Neutrophil (primary cell): ENCODE measurements around the gene ZSWIM6.

ENCODE experiments used
- H3K27ac ChIP-seq: fragments of 200-600 bp; sonication (generic); 2 replicates; pipeline ENCODE4 v1.5.1; 2016; ENCODE audit warnings: mild to moderate bottlenecking, moderate library complexity
- H3K27me3 ChIP-seq: fragments of 200-600 bp; sonication (generic); 2 replicates; pipeline ENCODE4 v1.6.0; 2016; ENCODE audit warnings: mild to moderate bottlenecking
- H3K36me3 ChIP-seq: fragments of 200-600 bp; sonication (generic); 2 replicates; pipeline ENCODE4 v1.5.1; 2017
- H3K4me1 ChIP-seq, 2 experiments: fragments of 200-600 bp in 1 of 2; sonication (generic) in 1 of 2; 1 replicate in 1 of 2; 2 replicates in 1 of 2; pipeline versions ENCODE4 v1.5.1 to v1.6.1; 2013 to 2016; ENCODE audit warnings: low read depth in 1 of 2, low read length in 1 of 2, mild to moderate bottlenecking in 1 of 2, moderate library complexity in 1 of 2; ENCODE audit not compliant: control insufficient read depth in 1 of 2, insufficient read depth in 1 of 2
- H3K4me3 ChIP-seq, 2 experiments: fragments of 200-600 bp in 1 of 2; sonication (generic) in 1 of 2; 1 replicate in 1 of 2; 2 replicates in 1 of 2; pipeline ENCODE4 v1.5.1; 2013 to 2016; ENCODE audit warnings: low read depth in 1 of 2, low read length in 1 of 2, mild to moderate bottlenecking in 1 of 2, moderate library complexity in 1 of 2
- H3K9me3 ChIP-seq: fragments of 200-600 bp; sonication (generic); 2 replicates; pipeline ENCODE4 v1.5.1; 2016
- TF ChIP-seq, protein P1 (sequence below): fragments of 200-600 bp; sonication (generic); IDR thresholded peaks from 2 replicates; pipeline ENCODE4 v1.5.1; 2016; ENCODE audit warnings: antibody characterized with exemption

Gene ZSWIM6

DNA sequence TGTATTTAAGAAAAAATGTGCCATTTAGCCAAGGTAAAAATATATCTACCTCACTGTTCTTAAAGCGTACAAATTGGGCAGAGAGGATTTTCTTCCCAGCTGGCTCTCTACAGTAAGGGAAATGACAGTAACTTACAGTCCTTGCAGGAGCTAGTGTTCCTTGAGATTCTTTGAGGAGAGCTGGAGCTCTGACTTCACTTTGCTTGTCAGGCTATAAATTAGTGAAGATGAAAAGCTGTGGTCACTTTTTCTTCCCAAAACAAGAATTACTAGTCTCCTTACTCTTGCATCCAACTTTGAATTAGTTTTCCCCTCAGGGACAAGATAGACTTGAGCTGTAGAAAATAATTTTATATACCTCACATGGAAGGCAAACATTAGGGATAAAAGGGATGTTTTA, 129.9 kb downstream of the ZSWIM6 start:
- Histone ChIP-seq H3K4me1 (peaks cover 4 to 15% of the 10 kb centered on the region in 2 experiments), H3K9me3 (no peaks in the 10 kb centered on the region), H3K27me3 (no peaks in the 10 kb centered on the region), H3K4me3 (no peak overlapping the region), H3K36me3 (no peaks in the 10 kb centered on the region), H3K27ac (no peak overlapping the region)
- TF ChIP-seq, protein P1, sequence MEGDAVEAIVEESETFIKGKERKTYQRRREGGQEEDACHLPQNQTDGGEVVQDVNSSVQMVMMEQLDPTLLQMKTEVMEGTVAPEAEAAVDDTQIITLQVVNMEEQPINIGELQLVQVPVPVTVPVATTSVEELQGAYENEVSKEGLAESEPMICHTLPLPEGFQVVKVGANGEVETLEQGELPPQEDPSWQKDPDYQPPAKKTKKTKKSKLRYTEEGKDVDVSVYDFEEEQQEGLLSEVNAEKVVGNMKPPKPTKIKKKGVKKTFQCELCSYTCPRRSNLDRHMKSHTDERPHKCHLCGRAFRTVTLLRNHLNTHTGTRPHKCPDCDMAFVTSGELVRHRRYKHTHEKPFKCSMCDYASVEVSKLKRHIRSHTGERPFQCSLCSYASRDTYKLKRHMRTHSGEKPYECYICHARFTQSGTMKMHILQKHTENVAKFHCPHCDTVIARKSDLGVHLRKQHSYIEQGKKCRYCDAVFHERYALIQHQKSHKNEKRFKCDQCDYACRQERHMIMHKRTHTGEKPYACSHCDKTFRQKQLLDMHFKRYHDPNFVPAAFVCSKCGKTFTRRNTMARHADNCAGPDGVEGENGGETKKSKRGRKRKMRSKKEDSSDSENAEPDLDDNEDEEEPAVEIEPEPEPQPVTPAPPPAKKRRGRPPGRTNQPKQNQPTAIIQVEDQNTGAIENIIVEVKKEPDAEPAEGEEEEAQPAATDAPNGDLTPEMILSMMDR: no peak

DNA sequence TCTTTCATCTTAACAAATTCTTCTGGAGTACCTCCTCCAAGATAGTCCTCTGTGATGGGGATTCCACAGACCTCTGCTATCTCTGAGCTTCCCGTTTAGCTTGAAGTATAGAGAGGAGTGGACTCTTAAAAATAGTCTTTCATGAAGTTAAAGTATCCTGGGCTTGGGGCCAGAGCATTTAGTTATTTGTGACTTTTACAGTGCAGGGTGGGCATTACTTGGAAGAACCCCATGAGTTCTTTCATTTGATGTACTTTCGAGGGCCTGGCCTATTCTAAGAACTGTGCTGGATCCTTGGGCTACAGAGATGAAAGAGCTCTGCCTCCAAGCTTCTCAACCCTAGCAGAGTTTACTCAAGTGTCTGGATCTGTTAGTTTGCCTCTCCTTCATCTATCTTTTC, 131.5 kb downstream of the ZSWIM6 start:
- Histone ChIP-seq H3K4me1 (peaks cover 11 to 27% of the 10 kb centered on the region in 2 experiments), H3K27ac (no peak overlapping the region), H3K9me3 (no peaks in the 10 kb centered on the region), H3K36me3 (no peaks in the 10 kb centered on the region), H3K27me3 (no peaks in the 10 kb centered on the region), H3K4me3 (no peak overlapping the region)
- TF ChIP-seq, protein P1: no peak

DNA sequence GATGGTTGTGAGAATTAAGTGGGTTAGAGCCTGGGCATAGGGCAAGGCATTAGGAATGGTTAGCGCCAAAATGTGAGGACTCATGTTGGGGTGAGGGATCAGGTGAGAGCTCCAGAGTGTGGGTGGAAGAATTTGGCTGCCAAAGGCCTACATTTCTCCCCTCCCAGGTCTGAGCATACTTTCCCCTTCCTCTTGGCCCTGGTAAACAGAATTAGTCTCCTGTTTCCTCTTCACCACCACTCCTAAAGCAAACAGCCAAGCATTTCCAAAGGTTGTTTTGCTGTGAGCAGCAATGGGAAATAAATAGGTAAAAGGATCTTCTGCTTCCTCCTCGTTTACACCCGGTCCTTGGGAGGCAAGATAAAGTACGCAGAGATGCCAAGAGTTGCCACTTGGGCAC, 132.5 kb downstream of the ZSWIM6 start:
- H3K27me3 ChIP-seq: no peaks in the 10 kb centered on the region
- H3K36me3 ChIP-seq: no peaks in the 10 kb centered on the region
- no peak overlapping the region for H3K4me3 ChIP-seq
- H3K4me1 ChIP-seq: peaks cover 11 to 27% of the 10 kb centered on the region in 2 experiments
- TF ChIP-seq, protein P1: no peak
- no peaks in the 10 kb centered on the region for H3K9me3 ChIP-seq
- no peak overlapping the region for H3K27ac ChIP-seq

DNA sequence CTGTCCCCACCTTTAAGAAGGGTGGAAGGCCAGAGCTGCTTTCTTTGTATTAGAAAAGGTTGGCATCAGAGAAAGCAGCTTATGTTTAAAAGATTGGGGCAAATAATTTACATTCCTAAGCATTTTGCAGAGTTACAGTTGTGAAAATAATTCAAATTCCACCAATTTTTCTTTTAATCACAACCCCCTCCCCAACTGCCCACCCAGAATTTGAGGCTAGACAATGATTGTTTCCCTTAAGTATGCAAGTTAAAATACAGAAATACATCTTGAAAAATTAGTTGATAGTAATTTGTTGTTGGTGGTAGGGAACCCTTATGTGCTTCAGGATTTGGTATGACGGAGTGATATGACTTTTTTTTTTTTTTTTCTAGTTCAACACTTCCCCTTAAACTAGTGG, 133.0 kb downstream of the ZSWIM6 start:
- TF ChIP-seq, protein P1: no peak
- H3K4me3 ChIP-seq: no peak overlapping the region
- H3K9me3 ChIP-seq: no peaks in the 10 kb centered on the region
- no peaks in the 10 kb centered on the region for H3K27me3 ChIP-seq
- H3K4me1 ChIP-seq: peaks cover 11 to 27% of the 10 kb centered on the region in 2 experiments
- H3K27ac ChIP-seq: no peak overlapping the region
- no peaks in the 10 kb centered on the region for H3K36me3 ChIP-seq

DNA sequence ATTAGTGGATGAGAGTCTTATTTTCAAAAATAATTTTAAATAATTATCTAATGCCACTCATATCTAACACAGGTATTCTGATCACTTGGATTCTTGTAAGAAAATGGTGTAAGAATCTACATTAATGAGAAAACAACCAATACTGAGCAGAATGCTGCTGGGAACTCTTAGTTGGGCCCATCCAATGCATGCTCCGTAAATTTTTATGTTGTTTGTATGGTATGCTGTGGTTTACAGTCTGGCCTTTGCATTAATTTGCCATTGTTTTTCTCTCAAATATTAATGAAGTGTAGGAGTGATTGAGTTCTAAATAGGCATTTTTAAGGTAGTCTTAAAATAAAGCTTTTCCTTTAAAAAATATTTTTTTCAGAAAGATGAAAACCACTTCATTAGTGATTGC, 133.4 kb downstream of the ZSWIM6 start:
- no peak overlapping the region for H3K4me3 ChIP-seq
- peaks cover 11 to 27% of the 10 kb centered on the region in 2 experiments for H3K4me1 ChIP-seq
- no peaks in the 10 kb centered on the region for H3K9me3 ChIP-seq
- H3K36me3 ChIP-seq: no peaks in the 10 kb centered on the region
- H3K27me3 ChIP-seq: no peaks in the 10 kb centered on the region
- no peak overlapping the region for H3K27ac ChIP-seq
- TF ChIP-seq, protein P1: no peak

DNA sequence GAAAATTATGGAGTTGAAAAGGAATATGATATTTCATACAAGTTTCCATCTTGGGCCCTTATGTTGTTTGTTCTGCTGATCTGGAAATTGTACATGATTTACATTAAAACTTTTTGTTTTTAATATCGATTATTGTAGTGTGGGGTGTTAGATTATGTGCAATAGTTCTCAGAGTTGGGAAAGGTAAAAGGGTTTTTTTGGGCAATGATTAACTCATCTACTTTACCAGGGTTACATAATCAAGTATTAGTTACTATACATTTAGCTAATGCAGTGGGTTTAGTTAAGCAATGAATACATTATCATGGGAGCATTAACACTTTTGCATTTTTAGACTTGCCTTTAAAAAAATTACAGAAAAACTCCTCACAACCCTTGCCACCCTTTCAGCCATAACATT, 134.0 kb downstream of the ZSWIM6 start:
- TF ChIP-seq, protein P1: no peak
- Histone ChIP-seq H3K36me3 (no peaks in the 10 kb centered on the region), H3K9me3 (no peaks in the 10 kb centered on the region)

More for the DNA sequence above, 134.0 kb downstream of the ZSWIM6 start:
- no peaks in the 10 kb centered on the region for H3K27me3 ChIP-seq
- H3K4me3 ChIP-seq: no peak overlapping the region
- no peak overlapping the region for H3K27ac ChIP-seq
- peaks cover 11 to 27% of the 10 kb centered on the region in 2 experiments for H3K4me1 ChIP-seq
